Ovary (tissue), 3 donors: ENCODE measurements around the gene MXD4.

Experiments
- EP300 ChIP-seq: sonication (generic); formaldehyde crosslinking; IDR thresholded peaks from one replicate; pipeline ENCODE4 v1.6.1; 2017; ENCODE audit warnings: antibody characterized with exemption
- POLR2A ChIP-seq: fragments of 450-650 bp; IDR thresholded peaks from one replicate; pipeline ENCODE4 v1.6.1; 2017; ENCODE audit warnings: antibody characterized with exemption, mild to moderate bottlenecking, moderate library complexity
- TF ChIP-seq, protein P1 (sequence below), 3 donors: fragments of 450-650 bp in 2 of 3; fragments of 200-600 bp in 1 of 3; IDR thresholded peaks; one replicate each; pipeline versions ENCODE4 v1.5.1 to v1.8.0; 2016 to 2022; ENCODE audit warnings: antibody characterized with exemption in 3 of 3, mild to moderate bottlenecking in 1 of 3
- donor health status: DM: no; HTN: no; CAD: no.

DNA sequence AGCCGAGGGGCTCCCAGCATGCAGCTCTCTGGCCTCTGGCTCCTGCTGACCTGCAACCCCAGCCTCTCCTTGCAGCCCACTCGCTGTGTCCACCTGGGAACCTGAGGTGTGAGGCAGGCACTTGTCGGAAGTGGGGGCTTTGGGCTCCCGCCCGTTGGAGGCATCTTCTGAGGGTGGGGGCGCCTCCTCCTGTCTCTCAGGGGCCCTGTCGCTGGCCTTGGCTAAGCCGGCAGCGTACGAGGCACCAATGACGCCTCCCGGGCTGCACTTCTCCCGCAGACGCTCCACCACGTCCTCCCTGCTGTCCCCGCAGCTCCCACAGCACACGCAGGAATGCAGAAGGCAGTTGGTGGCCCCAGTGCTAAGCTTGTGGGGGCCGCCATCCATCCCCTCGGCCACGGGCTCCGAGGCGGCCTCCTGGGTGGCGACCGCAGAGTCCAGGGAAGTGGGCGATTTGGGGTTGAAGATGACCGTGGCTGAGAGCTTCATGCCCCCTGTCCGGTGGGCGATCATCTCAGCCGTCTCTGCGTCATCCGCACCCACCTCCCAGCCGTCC, 42.5 kb upstream of the MXD4 start:
- no peak for TF ChIP-seq EP300
- TF ChIP-seq, protein P1, sequence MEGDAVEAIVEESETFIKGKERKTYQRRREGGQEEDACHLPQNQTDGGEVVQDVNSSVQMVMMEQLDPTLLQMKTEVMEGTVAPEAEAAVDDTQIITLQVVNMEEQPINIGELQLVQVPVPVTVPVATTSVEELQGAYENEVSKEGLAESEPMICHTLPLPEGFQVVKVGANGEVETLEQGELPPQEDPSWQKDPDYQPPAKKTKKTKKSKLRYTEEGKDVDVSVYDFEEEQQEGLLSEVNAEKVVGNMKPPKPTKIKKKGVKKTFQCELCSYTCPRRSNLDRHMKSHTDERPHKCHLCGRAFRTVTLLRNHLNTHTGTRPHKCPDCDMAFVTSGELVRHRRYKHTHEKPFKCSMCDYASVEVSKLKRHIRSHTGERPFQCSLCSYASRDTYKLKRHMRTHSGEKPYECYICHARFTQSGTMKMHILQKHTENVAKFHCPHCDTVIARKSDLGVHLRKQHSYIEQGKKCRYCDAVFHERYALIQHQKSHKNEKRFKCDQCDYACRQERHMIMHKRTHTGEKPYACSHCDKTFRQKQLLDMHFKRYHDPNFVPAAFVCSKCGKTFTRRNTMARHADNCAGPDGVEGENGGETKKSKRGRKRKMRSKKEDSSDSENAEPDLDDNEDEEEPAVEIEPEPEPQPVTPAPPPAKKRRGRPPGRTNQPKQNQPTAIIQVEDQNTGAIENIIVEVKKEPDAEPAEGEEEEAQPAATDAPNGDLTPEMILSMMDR (IDR thresholded peaks at IDR 0.05) = no peak
- no peak for TF ChIP-seq POLR2A
